Ureter (tissue), 1 donor: ENCODE results near the gene CLOCK. TPM values are rescaled to one million over a fixed set of nuclear protein-coding genes. Genes with fewer than 3 reads are reported as not detected.
A peak's percentile ranks its signal among the peaks of the same experiment; 100 is the strongest.

Experiments
- DNase-seq: peaks from one replicate; pipeline ENCODE4 v3.0.0-alpha.2; 2020; ENCODE audit warnings: low spot score
- total RNA-seq: library from RNA; stranded (reverse); gene quantifications from one replicate; pipeline ENCODE4 v1.2.4, GENCODE V29; 2023
- donor health status: DM: yes; HTN: yes; CAD: no.

Gene CLOCK
- total RNA-seq, 1 donor from 2014 or later: 31.0 TPM

DNA sequence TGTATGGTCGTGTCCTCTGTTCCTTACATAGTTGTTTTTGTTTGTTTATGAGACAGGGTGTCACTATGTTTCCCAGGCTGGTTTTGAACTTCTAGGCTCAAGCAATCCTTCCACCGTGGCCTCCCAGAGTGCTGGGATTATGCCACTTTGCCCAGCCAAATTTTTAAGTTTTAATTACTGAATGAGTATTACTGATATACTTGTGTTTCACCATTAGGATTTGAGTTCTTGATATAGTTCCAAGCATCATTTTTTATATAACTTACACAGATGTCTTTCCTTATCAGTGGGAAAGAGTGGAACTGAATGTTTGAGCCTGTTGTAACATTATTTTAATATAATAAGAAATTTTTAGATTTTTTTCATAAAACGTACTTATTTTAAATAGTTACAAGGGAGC lies 130.5 kb downstream of the CLOCK start:
- DNase-seq: no peak

DNA sequence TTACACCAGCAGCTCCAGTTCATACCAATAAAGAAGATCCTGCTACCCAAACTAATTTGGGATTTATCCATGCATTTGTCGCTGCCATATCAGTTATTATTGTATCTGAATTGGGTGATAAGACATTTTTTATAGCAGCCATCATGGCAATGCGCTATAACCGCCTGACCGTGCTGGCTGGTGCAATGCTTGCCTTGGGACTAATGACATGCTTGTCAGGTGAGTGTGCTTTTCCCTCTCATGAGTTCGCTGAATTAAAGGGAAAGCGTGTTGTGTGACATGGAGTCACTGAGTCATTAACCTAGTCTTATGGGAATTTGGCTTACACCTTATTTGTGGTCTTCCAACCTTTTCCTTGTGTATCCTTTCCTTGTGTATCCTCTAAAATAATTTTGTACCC lies 135.1 kb downstream of the CLOCK start:
- DNase-seq: no peak

DNA sequence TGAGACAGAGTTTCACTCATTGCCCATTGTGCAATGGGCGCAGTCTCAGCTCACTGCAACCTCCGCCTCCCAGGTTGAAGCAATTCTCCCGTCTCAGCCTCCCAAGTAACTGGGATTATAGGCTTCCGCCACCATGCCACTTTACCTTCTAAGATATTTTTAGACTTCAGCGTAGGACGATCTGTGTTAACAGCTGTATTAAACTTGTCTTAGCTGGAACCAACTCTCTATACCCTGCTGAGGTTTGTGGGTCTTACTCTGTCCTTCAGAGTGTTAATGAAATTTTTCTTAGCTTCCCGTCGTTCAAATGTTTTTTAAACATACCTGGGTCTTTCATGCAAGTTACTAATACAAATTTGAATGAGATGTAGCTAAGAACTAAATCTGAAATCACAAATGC lies 136.3 kb downstream of the CLOCK start:
- DNase-seq: no peak

DNA sequence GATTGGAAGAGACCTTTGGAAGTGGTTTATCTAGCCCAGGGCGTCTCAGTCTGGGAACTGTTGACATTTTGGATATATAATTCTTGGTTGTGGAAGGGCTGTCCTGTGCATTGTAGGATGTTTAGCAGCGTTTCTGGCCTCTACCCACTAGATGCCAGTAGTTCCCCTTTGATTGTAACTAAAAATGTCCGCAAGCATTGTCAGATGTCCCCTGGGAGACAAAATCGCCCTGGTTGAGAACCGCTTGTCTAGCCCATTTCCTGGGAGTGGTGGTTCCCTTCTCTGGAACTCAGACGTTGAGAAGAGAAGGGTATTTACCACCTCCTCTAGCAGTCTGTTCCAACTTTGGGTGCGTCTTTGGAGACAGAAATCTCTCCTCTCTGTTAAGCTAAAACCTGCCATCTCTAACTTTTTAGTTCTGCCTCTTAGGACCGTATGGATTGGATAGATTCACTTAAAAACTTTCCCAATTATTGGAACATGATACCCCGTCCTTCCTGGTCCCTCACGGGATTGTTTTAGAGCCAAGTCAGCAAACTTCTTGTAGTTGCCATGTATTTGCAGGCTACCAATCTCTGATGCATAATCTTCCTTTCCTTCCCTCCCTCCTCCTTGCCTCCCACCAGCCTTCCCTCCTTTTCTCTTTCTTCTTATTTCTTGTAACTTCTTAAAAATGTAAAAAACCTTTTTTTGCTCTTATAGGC lies 137.1 kb downstream of the CLOCK start:
- DNase-seq: no peak

DNA sequence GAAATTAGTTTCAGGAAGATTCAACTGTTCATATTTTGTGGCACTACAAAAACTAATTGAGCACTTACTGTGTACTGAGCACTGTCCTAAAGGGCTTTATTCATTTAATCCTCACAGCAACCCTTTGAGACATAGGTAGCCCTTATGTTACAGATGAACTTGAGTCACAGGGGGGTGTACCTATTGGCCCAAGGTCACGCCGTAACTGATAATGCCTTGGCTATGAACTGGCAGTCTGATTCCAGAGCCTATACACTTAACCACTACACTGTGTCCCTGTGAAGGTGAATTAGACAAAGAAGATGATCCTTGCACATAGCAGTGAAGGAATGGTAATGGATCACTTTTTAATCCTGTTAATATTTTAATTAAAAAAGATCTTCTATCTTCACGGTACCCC lies 138.9 kb downstream of the CLOCK start:
- no peak for DNase-seq

DNA sequence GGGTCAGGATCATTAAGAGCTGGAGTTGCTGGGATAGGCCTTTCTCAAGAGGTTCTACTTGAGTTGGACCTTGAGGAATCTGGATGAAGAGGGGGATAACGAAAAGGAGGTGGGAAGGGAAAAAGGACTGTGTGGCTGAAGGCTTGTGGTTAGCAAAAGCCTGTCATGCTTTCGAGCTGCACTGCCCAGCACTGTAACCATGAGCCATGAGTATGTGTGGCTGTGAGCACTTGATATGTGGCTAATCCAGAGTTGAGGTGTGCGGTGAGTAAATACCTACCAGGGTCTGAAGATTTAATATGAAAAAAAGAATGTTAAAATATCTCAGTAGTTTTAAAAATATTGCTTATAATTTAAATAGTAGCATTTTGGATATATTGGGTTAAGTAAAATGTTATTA lies 139.6 kb downstream of the CLOCK start:
- DNase-seq: no peak

DNA sequence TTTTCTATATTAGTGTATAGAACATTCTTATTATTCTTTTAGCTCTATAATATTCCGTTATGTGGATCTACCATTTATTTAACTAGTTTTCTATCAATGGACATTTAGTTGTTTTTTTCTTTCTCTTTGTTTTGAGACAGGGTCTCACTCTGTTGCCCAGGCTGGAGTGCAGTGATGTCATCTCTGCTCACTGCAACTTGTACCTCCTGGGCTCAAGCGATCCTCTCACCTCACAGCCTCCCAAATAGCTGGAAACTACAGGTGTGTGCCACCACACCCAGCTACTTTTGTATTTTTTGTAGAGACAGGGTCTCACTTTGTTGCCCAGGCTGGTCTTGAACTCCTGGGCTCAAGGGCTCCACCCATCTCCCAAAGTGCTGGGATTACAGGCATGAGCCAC lies 140.2 kb downstream of the CLOCK start:
- no peak for DNase-seq

DNA sequence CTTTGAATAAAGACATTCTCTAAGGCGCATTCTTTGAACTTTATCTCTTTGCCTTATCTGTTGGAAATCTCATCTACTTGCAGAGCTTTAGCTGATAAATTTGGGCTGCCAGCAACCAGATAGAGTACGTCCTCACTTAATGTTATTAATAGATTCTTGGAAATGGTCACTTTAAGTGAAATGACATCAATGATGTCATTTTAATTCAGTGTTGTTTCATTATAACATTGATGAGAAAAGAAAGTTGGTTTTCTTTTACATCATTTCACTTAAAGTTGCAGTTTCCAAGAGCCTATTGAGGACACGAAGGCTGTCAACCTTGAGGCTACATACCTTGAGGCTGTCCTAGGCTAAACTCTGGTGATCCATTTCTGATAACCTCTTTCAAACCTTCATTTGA lies 141.6 kb downstream of the CLOCK start:
- DNase-seq: no peak

DNA sequence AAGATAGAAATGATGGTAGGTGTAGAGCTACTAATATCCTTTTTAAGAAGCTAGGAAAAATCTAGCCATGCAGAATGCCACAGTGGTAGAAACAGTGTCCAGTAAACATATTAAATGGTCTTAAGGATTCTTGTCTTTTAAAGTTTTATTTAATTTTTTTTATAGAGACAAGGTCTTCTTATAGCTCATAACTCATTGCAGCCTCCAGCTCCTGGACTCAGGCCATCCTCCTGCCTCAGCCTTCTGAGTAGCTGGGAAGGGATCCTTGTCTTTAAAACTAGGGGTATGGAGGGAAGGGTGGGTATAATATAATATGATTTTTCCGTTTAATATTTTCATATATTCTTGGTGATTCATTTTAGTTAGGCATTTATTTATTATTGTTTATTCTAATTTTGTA lies 147.1 kb downstream of the CLOCK start:
- DNase-seq: no peak

DNA sequence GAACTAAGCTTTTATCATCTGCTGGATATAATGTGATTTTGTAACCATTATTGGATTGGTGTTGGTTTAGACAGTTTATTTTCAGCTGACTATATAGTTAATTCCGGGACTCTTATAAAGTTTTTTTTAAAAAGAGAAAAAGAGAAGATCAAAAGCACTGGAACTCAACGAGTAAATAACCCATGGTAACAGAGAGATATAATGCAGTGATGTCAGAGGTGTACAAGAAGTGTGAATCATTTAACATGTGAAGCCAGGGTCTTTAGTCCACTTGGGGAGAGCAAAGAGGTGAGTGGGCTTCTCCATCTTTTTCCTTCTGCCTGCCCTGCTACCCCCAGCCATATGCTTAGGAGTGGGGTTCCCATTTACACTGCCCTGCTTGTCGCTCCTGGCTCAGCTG lies 147.7 kb downstream of the CLOCK start:
- no peak for DNase-seq

DNA sequence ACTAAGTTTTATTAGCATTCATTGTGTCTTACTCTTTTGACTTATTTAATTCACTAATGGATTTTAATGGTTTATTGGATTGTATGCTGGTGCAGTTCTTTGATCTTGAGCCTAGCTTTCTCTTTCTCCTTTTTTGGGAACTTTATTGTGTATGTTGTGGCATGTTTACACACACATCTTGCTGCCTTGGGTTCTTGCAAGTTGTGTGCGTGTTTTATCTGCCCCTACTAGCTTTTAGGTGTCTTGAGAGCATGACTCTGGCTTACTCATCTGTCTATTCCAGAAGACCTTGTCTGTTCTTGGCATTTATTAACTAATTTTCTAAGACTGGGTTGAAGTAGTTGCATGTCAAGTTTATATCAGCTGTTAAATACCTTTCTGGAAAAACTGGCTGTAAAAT lies 148.2 kb downstream of the CLOCK start:
- DNase-seq: no peak

DNA sequence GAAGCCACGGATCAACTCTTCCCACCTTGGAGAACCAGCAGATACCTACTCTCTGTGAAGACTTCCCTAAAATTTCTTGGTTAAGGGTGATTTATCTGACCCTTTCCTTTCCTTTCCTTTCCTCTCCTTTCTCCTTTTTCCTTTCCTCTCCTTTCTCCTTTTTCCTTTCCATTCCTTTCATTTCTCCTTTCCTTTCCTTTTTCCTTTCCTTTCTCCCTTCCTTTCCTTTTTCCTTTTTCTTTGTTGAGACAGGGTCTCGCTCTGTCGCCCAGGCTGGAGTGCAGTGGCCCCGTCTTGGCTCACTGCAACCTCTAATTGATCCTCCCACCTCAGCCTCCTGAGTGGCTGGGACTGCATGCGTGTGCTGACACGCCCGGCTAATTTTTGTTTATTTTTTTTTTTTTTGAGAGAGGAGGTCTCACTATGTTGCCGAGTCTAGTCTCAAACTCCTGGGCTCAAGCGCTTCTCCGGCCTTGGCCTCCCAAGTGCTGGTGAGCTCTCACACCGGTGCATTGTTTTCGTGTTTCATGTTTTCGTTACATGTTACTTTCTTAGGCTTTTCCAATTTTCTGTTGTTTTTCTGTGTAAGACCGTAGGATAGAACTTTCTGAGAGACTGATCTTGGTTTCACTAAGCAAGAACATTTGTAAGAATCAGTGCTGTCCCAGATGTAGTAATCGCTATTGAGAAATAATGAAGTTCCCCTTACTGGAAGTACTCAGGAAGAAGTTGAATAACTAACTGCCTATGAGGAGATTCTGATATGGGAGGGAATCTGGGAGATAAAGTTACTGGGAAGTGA lies 149.0 kb downstream of the CLOCK start:
- no peak for DNase-seq

DNA sequence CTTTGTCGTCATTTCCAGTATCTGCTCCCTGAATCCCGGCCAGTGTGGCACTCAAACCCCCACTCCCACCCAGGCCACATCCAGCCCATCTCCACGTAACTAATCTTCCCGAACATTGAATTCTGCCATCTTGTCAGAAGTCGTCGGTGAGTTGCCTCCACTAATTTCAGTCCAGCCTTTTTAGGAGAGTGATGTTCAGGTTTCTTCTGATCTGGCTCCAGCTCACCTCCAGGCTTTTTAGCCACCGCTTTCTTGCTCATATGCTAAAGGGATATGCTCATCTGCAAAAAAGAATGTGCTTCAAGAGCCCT lies 149.6 kb downstream of the CLOCK start:
- peak; percentile 48 for DNase-seq

DNA sequence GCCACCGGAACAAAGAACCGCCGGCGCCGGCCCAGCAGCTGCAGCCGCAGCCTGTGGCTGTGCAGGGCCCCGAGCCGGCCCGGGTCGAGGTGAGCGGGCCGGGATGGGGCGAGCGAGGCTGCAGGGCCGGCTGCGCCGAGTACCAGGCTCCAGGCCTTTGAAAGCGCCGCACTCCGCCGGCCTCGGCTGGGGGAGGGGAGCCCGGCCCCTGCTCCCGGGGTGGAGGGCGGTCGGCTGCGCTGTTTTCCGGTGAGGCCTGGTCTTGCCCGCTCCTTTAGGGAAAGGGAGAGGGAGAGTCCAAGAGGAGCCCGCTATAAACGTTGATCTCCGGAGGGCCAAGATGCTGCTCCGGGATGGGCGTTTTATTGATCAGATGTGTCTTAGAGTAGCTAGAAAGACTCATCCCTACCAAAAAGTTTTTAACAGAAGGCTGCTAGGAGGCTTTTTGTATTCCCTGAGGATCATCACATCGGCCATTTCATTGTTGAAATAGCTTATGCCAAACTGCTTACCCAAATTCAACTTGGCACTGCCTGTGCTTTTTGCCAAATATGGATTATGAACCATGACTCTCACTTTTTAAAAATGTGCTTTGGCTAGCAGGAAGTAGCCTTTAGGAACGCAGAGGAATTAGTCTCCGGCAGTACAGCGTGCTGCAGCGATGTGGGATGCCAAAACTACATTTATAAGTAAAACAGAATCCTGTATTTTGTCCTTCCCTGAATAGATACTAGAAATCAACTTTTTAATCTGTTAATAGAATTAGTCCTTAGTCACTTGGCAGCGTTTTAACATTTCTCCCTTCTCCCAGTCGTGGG lies 150.2 kb downstream of the CLOCK start:
- DNase-seq: peak; percentile 57

DNA sequence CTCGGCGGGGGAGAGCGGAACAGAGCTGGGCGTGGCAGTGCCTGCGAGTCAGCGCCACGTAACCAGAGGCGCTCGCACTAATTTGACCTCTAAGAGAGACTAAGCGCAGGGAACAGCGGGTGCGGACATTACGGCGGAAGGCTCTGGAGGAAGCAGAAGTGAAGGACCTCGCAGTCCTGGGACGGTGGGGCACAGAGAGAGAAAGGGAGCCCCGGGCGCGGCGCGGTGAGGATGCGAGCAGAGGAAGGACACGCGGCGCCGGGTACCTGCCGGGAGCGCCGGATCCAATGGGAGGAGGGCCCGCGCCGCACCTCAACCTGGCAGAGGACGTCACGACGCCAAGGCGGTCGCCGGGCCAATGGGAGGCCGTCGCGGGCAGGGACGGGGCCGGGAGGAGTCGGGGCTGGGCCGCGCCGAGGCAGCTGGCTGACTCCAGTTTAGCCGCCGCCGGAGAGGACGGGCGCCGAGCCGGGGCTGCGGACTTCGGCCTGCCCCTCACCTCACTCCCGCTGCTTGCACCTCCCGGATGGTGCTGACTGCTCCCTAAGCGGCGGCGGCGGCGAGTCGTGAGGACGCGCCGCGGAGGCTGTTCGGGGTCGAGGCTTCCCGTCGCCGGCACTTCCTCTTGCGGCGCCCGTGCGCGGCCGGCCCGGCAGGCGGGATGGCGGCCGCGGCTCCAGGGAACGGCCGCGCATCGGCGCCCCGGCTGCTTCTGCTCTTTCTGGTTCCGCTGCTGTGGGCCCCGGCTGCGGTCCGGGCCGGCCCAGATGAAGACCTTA lies 151.0 kb downstream of the CLOCK start, which contains the start of gene TMEM165:
TMEM165 (plus strand) TSS at position 429 of the 779 bp plus-strand sequence; CDS start at position 662, 233 bp downstream.
- DNase-seq: peak; percentile 95

DNA sequence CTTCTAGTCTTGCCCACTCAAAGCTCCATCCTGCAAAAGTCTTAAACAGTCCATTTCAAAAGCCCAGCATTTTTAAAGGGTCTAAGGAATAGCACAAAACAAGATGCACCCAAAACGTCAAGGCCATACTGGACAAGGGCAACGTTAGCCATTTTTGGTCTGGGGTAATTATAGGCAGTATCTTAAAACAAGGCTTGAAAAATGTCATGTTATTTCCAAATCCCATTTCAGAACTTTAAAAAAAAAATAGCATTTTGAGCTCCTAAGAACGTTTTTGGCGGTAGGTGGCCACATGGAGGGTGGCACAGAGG lies 151.5 kb downstream of the CLOCK start:
- no peak for DNase-seq

DNA sequence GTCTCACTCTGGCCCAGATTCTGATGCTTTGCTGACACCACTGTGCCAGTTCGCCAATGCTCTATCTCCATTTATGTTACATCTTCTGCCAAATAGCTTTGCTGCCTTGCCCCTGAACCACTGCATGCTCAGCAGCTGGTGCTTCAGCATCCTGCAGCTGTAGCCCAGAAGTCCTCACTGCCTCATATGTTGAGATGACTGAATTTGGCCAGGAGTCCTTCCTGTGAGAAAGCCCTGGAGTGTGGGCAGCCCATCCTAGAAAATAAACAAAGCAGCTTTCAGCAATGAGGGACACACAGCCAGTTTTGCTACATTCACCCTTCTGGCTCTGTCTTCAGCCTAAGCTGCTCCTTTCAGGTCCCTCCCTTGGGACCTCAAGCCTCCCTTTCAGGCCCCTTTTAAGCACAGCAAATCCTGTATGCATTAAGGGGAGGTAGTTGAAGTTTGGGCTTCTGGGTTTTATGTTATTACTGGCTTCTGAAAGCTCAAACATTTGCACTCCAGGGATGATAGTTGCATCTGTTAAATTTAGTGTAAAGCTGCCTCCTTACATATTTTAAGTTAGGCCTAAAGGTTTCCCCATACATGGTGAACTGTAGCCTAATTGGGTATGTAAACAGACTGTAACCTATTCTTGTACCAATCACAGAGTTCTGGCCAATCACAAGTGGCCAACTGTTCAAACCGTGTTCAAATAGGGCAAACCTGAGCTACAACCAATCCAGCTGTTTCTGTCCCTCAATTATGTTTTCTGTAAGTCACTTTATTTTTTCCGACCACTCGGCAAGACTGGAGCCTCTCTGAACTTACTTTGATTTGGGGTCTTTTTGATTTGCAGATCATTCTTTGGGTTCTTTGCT lies 153.0 kb downstream of the CLOCK start:
- no peak for DNase-seq

DNA sequence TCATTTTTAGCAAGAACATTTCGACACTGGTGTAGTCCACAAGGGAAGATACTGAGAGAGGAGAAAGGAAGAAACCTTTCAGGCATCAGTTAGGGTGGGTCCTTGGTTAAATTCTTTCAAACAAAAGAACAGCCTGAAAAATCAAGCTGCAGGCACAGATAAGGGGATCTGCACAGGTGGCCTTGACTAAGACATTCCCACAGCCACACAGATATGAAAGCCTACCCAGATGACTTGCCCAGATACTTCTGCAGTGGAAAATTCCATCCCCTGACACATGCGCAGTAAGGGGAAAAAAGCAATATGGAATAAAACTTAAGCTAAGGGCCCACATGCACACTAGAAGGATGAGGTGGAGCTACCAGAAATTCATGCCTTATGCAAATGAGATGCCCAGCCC lies 159.9 kb downstream of the CLOCK start:
- no peak for DNase-seq

DNA sequence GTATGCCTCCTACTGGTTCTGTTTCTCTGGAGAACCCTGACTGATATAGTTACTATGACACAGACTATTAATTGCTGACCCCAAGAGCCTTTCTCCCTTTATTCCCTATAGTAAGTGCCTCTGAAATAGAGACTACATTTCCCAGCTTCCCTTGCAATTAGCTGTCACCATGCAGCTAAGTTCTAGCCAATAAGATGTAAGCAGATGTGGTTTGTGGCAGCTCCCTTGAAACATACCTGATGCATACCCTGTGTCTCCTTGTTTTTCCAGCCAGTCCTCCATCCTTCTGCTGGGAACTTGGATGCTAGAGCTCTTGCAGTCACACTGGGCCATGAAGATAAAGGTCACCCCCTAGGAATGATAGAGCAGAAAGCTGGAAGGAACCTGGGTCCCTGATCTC lies 160.6 kb downstream of the CLOCK start:
- DNase-seq: no peak

DNA sequence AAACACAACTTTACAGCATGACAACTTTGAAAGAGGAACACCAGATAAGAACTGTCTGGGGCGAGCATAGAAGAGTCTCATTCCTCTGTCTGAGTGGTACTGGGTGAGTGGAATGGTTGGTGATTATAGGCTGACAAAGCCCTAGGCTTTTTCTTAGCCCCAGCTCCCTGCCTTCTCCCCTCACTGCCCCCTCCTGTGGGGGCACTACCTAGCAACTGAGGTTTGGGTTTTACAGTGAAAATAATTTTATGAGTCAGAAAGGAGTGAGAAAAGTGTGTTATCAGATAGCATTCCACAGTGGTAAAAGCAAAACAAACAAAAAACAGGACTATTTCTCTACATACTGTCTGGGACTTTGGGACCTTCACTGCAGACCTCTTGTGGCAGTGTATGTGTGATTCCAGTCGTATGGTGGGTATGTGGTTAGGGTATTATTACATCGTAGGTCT lies 161.5 kb downstream of the CLOCK start:
- DNase-seq: no peak

DNA sequence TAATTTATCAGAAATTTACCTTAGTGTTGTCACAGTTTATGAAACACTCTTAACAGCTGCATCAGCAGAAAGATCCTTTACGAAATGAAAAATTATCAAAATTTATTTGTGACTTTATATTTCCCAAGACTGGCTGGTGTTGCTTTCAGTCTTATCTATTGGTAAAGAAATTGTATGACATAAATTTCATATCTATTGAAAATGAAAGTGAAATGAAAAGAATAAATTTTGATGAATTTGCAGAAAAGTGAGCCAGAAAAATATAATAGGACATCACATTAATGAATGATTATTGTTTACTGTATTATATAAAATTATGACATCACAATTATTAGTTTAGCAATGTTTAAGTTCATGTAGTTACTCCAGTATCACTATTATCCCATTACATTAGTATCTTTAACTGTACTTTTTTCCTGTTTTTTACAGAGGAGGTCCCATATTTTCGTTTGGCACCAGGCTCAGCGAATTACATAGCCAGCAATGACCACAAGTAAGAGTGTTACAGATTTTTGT lies 164.2 kb downstream of the CLOCK start:
- DNase-seq: no peak
